A673 (cell line): ENCODE measurements around the gene CSTPP1. TPM values are rescaled to one million over a fixed set of nuclear protein-coding genes. Genes with fewer than 3 reads are reported as not detected.

Experiments used
- BruUV-seq: library from RNA; stranded (reverse); fragments of 400-500 nt; replicated peaks from 2 replicates; lab custom pipeline; 2021; lab: Mats Ljungman, UMichigan
- CTCF ChIA-PET: fragments of 300-600 bp; sonication (Branson Sonifier 250); formaldehyde crosslinking; loops from one replicate; lab custom pipeline; 2022; ENCODE audit warnings: antibody characterized with exemption; lab: Charles Lee
- POLR2A ChIA-PET: fragments of 300-600 bp; sonication (Branson Sonifier 250); formaldehyde crosslinking; loops from one replicate; lab custom pipeline; 2022; ENCODE audit warnings: antibody characterized with exemption; ENCODE audit not compliant: low non-redundant PET; lab: Charles Lee
- DNase-seq: peaks from one replicate; pipeline ENCODE4 v3.0.0-alpha.2; 2015; ENCODE audit warnings: low spot score
- H3K27ac ChIP-seq: fragments of 200-600 bp; sonication (generic); 2 replicates; pipeline ENCODE4 v1.5.1; 2016; ENCODE audit warnings: mixed run types, low read depth, mild to moderate bottlenecking, mixed read lengths, antibody characterized with exemption, low read length; ENCODE audit not compliant: poor library complexity, severe bottlenecking
- H3K27me3 ChIP-seq: fragments of 200-600 bp; sonication (generic); replicated peaks from 2 replicates; pipeline ENCODE4 v1.6.1; 2017; ENCODE audit warnings: mixed run types, low read depth, mild to moderate bottlenecking, mixed read lengths, antibody characterized with exemption, low read length; ENCODE audit not compliant: insufficient read depth, poor library complexity
- H3K36me3 ChIP-seq: fragments of 200-600 bp; sonication (generic); 2 replicates; pipeline ENCODE4 v1.6.1; 2016; ENCODE audit warnings: mixed run types, mild to moderate bottlenecking, mixed read lengths, antibody characterized with exemption, low read length; ENCODE audit not compliant: insufficient read depth, poor library complexity, severe bottlenecking
- H3K4me1 ChIP-seq: fragments of 200-600 bp; sonication (generic); 2 replicates; pipeline ENCODE4 v1.6.1; 2017; ENCODE audit warnings: mixed run types, mild to moderate bottlenecking, mixed read lengths, antibody characterized with exemption, low read length; ENCODE audit not compliant: insufficient read depth, poor library complexity, severe bottlenecking
- H3K4me3 ChIP-seq: fragments of 200-600 bp; sonication (generic); 2 replicates; pipeline ENCODE4 v1.5.1; 2016; ENCODE audit warnings: low read depth, mixed run types, mild to moderate bottlenecking, mixed read lengths, low read length; ENCODE audit not compliant: poor library complexity, severe bottlenecking
- H3K9me3 ChIP-seq: fragments of 200-600 bp; sonication (generic); 2 replicates; pipeline ENCODE4 v1.6.1; 2016; ENCODE audit warnings: mixed run types, low read depth, mild to moderate bottlenecking, mixed read lengths, antibody characterized with exemption, low read length; ENCODE audit not compliant: poor library complexity, severe bottlenecking
- EZH2 ChIP-seq: fragments of 200-600 bp; sonication (generic); IDR thresholded peaks from 2 replicates; pipeline ENCODE4 v1.6.1; 2017; ENCODE audit warnings: borderline replicate concordance, low read depth, mild to moderate bottlenecking, mixed read lengths, antibody characterized with exemption, low read length; ENCODE audit not compliant: poor library complexity, severe bottlenecking
- intact Hi-C: fragments of 100-400 bp; cut with micrococcal nuclease; formaldehyde crosslinking; loops from one replicate; pipeline ENCODE4 v1.10.0; 2022; ENCODE audit not compliant: unreplicated experiment
- total RNA-seq: library from RNA; stranded (reverse); gene quantifications from 2 replicates; pipeline ENCODE4 v1.2.3, GENCODE V29; 2021
- TF ChIP-seq, protein P1 (sequence below): fragments of 300-800, 200-600 bp; sonication (generic); conservative IDR thresholded peaks from 2 replicates; pipeline ENCODE4 v1.5.1; 2017; ENCODE audit warnings: low read depth, mild to moderate bottlenecking, antibody characterized with exemption, low read length, moderate library complexity, mixed read lengths

Gene CSTPP1
- total RNA-seq, 1 experiment from 2014 or later = 79.3 TPM

DNA sequence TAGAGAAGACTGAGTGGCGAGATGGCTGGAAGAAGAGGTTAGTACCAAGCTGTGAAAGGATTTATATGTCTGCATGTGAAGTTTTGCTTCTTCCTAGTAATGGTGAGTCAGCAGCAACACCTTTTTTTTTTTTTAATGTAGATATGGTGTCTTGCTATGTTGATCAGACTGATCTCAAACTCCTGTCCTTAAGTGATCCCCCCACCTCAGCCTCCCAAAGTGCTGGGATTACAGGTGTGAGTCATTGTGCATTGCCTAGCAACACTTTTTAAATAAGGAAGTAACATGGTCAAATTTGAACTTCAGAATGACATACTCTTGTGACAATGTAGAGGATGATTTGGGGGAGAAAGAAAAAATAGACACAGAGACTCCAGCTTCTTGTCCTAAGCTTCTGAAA is 6.5 kb upstream of the CSTPP1 start:
- no peak overlapping the region for H3K27ac ChIP-seq
- H3K27me3 ChIP-seq = no peaks in the 10 kb centered on the region
- no peak for TF ChIP-seq EZH2
- TF ChIP-seq, protein P1, sequence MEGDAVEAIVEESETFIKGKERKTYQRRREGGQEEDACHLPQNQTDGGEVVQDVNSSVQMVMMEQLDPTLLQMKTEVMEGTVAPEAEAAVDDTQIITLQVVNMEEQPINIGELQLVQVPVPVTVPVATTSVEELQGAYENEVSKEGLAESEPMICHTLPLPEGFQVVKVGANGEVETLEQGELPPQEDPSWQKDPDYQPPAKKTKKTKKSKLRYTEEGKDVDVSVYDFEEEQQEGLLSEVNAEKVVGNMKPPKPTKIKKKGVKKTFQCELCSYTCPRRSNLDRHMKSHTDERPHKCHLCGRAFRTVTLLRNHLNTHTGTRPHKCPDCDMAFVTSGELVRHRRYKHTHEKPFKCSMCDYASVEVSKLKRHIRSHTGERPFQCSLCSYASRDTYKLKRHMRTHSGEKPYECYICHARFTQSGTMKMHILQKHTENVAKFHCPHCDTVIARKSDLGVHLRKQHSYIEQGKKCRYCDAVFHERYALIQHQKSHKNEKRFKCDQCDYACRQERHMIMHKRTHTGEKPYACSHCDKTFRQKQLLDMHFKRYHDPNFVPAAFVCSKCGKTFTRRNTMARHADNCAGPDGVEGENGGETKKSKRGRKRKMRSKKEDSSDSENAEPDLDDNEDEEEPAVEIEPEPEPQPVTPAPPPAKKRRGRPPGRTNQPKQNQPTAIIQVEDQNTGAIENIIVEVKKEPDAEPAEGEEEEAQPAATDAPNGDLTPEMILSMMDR = no peak
- DNase-seq = no peak
- intact Hi-C loops = loop anchor here (10.0 kb wide), 1 partner anchor 1505 kb away; no protein-coding TSS in a partner anchor
- no peaks in the 10 kb centered on the region for H3K9me3 ChIP-seq
- H3K4me1 ChIP-seq = no peaks in the 10 kb centered on the region
- no peaks in the 10 kb centered on the region for H3K36me3 ChIP-seq
- POLR2A ChIA-PET = no interaction called here
- no peak overlapping the region for H3K4me3 ChIP-seq
- no TSS peak for BruUV-seq
- CTCF ChIA-PET = no interaction called here

DNA sequence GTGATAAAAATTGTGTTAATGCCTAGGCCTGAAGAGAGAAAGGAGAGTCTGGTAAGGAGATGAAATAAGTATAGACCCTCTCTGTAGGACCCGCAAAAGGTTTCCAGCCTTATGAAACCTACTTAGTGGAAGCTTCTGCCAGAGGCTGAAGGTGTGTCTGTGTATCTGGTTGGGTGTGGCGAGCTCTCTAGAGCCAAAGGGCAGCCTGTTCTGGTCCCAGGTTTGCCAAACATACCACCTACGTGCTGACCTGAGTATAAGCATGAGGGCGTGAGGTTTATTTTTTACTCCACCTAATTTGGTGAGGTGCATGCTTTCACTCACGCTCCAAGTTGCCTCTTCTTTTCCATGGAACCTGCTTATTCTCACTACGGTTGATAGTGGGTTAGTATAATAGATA is 5.6 kb downstream of the CSTPP1 start:
- Histone ChIP-seq H3K9me3 (no peaks in the 10 kb centered on the region), H3K4me1 (peaks cover 3% of the 10 kb centered on the region), H3K36me3 (no peaks in the 10 kb centered on the region), H3K4me3 (no peak overlapping the region), H3K27me3 (no peaks in the 10 kb centered on the region), H3K27ac (no peak overlapping the region)
- POLR2A ChIA-PET = interaction anchor here (0.8 kb wide), 1 partner anchor 25 kb away, joined by 8 read pairs; no protein-coding TSS in a partner anchor
- no peak for DNase-seq
- no TSS peak for BruUV-seq
- intact Hi-C loops = no loop called here
- CTCF ChIA-PET = no interaction called here
- TF ChIP-seq, protein P1 = no peak
- no peak for TF ChIP-seq EZH2

DNA sequence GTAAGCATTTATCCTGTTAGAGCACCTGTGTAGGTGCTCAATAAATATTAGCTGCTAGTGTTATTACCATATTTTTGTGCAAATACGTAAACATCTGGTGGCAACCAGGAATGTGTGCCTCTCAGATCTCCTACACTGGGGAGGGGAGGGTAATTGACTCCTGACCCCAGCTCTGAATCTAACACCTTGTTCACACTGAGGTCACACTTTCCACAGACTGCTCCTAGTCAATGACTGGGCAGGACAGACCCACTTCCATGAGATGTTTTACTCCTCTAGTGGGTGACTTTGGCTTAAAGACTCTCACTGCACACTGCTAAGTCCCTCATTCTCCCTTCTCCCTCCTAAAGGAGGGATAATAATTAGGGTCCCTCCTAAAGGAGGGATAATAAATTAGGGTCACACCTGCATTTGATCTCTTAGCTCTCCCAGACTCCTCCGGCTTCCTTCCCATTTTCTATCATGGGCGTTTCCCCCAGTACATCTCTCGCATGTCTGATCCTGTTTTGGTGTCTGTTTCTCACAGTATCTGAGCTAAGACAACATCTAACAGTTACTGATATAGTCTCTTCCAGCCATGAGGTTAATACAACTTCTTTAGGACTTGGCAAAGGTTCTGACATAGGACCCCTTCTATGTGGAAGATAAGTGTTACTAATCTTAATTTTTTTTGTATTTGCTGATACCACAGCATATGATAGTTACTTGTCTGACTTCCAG is 8.0 kb downstream of the CSTPP1 start:
- ChIA-PET POLR2A (interaction anchor here (0.6 kb wide), 1 partner anchor 202 kb away, joined by 5 read pairs; no protein-coding TSS in a partner anchor), CTCF (no interaction called here)
- Histone ChIP-seq H3K36me3 (no peaks in the 10 kb centered on the region), H3K4me1 (peaks cover 5% of the 10 kb centered on the region), H3K4me3 (no peak overlapping the region), H3K27ac (no peak overlapping the region), H3K27me3 (no peaks in the 10 kb centered on the region), H3K9me3 (no peaks in the 10 kb centered on the region)
- TF ChIP-seq, protein P1 = no peak
- no peak for TF ChIP-seq EZH2
- BruUV-seq = no TSS peak
- intact Hi-C loops = no loop called here
- DNase-seq = no peak
